ENCODE measurements around the gene MYCBP2.

- TF ChIP-seq CTCF (IDR thresholded peaks at IDR 0.05) (no peak), POLR2A (IDR thresholded peaks at IDR 0.05) (no peak)
Observed at GRCh38 chr13:77026255-77026860, 300.5 kb downstream of the MYCBP2 start.
